GM19467 (cell line): Measurements from ENCODE around the gene RHPN2.
"Not testable (repeated sequence)": the region's sequence is repeated elsewhere in the genome, so short reads cannot be mapped to it uniquely, and the experiment has no call there.

Experiments used
- ATAC-seq: cut with Tn5 transposase; IDR thresholded peaks from one replicate; pipeline ENCODE4 v1.9.1; 2021; ENCODE audit warnings: mild to moderate bottlenecking, moderate library complexity; ENCODE audit not compliant: unreplicated experiment

RHPN2 gene

DNA sequence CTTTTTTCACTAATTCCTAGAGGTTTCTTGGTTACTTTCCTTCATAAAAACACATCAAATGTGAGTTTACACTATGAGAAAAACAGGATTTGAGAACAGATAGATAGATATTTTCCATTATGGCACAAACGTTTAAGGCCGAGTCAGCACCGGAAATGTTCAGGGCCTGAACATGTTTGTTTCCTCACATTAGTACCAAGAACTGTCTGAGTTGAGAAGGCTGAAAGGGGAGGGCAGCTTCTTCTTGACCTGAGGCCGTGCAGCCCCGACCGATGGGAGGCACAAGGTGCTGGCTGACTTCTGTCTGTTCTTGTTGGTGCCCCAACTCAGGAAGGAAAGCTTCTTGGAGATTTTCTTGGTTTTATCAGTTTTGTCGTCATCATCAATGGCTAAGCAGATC lies 84.9 kb downstream of the RHPN2 start:
- not testable (repeated sequence) for ATAC-seq

DNA sequence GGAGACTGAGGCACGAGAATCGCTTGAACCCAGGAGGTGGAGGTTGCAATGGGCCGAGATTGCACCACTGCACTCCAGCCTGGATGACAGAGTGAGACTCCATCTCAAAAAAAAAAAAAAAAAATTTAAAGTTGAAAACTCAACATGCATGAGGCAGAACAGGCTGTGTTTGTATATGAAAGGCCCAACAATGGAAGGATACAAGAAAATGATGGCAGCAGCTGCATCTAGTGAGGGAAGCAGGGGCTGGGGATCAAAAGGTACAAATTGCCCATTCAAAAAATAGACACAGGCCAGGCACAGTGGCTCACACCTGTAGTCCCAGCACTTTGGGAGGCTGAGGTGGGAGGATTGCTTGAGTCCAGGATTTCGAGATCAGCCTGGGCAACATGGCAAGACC lies 86.9 kb downstream of the RHPN2 start:
- not testable (repeated sequence) for ATAC-seq

DNA sequence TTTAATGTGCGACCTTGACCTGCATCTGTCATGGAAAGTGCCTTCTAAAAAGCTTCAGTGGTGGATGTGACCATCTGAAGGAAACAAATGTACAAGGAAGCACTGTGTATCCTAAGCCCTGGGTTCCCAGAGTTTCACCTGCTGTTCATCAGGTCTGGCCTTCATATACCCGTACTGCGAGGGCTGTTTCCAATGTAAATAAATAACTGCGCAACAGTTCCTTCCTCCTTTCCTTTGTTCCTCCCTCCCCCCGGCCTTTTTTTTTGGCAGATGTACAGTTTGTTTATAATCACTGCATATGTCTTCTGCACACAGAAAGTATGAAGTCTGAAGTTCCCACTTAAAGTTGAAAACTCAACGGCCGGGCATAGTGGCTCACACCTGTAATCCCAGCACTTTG lies 87.4 kb downstream of the RHPN2 start:
- ATAC-seq: no peak

DNA sequence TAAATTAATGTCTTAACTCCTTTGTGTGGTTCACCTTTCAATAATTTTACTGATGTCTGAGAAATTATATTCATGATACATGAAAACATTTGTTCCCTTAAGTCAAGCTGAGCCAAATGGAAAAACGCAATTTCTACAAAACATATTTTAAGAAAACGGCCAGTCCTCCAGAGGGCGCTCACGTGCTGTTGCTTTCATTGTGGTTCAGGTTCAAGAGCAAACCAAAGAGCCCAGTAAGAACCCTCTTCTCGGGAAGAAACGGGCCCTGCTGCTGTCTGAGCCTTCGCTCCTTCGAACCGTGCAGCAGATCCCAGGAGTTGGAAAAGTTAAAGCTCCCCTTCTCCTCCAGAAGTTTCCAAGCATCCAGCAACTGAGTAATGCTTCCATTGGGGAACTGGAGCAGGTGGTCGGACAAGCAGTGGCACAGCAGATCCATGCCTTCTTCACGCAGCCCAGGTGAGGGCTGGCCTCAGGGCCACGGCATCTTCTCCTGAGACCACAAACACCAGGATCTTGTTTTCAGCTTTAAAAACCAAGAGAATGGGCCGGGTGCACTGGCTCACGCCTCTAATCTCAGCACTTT lies 88.4 kb downstream of the RHPN2 start:
- ATAC-seq: no peak

GRCh38 chr19:32971715-32972540 lies 92.8 kb downstream of the RHPN2 start, which contains the start of the genes CEP89 and FAAP24:
Gene CEP89 (minus strand): TSS chr19:32971958. CDS start chr19:32971874, 84 bp downstream.
Gene FAAP24 (plus strand): TSS chr19:32972242. CDS start chr19:32973197, 955 bp downstream.
- peak; percentile 99 for ATAC-seq

GRCh38 chr19:32971012-32971595 lies 93.6 kb downstream of the RHPN2 start:
- ATAC-seq: no peak

DNA sequence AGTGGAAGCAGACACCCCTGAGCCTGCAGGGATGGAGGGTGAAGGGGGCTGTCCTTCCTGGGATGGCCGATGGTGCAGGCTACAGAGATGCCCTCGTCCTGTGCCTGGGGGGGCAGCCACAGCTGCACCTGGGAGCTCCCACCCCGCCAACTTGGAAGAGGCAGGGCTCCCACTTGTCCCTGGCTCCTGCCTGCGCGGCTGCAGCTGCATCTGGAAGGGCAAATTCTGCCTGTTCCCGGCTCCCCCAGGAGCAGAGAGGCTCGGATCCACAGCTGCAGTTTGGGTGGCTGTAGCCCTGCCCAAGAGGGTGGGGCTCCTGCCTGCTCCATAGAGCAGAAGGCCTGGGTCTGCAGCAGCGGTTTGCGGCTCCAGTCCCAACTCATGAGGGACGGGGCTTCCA lies 95.1 kb downstream of the RHPN2 start:
- ATAC-seq: no peak

- no peak for ATAC-seq
Observed at GRCh38 chr19:32966750-32967149, 97.9 kb downstream of the RHPN2 start.

- ATAC-seq: no peak
Observed at GRCh38 chr19:32945260-32945659, 119.4 kb downstream of the RHPN2 start.

GRCh38 chr19:32941273-32941672 lies 123.4 kb downstream of the RHPN2 start:
- not testable (repeated sequence) for ATAC-seq

DNA sequence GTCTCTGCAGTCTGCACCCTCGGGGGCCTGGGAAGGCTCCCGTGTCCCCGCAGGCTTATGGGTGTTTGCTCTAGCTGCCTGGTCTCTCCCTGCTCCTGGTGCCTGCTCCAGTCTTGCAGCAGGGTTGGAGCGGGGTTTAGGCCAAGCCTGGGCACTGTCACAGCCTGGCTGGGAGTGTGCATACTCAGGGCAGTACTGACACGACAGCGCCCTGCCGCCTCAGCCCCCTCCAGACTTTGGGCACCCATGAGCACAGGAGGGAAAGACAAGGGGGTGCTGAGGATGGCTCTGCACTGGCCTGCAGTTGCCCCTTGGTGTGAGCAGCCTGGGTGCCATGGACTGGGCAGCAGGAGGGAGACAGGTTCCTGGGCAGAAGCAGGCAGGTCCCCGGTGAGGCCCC lies 128.6 kb downstream of the RHPN2 start:
- no peak for ATAC-seq

- ATAC-seq: no peak
Observed at GRCh38 chr19:32935629-32936028, 129.1 kb downstream of the RHPN2 start.

DNA sequence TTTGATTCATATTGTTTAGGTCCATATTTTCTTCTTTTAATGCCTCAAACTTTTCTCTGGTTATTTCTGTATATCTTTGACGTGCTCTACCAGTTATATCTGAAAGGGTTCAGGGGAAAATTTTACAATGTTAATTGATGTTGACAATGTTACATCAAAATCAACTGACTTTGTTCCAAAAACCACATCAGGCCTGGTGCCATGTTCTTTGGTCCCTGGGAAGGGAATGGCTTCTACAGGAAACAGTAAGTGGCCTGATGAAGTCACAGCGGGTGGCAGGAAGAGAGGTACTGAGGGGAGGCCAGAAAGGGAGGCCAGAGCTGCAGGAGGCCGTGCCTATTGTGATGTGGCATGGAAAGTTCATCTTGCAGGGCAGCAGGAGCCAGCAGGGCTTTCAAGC lies 131.1 kb downstream of the RHPN2 start:
- no peak for ATAC-seq

DNA sequence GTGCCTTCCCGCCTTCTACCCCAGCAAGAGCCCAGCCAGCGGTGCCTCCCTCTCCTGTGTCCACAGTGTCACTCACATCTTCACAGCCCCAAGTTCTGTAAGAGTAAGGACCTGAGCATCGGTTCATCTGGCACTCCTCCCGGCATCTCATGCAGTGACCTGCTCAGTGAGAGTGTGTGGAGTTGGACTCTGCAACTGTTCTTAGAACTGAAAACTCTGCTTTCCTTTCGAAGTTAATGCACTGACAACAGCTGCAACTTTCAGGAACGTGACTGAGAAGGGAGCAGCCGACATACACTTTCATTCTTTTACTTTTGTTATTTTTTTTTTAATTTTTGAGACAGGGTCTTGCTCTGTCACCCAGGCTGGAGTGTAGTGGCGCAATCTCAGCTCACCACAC lies 134.1 kb downstream of the RHPN2 start:
- no peak for ATAC-seq

DNA sequence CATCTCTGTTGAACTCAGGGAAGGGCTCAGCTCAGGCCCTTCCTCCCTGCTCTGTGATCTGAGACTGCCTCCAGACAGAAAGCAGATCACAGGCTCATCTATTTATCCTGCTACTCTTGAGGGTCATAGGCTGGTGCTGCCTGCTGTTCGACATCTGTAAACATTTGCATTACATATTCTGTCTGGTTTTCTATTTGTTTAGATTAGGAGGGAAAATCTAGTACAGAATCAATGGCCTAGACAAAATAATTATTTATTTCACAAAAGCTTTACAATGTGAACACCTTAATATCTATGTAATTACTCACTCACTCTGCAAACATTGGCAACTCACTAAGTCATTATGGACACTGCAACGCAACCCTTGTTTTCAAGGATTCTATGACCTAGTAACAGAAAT lies 135.9 kb downstream of the RHPN2 start:
- no peak for ATAC-seq
